IPS DF 6.9 (cell line): ENCODE results near the gene CYP2S1.
"Not testable (repeated sequence)": the region's sequence is repeated elsewhere in the genome, so short reads cannot be mapped to it uniquely, and the experiment has no call there.

Experiments
- DNase-seq: peaks from one replicate; pipeline ENCODE4 v3.0.0-alpha.2; 2013; ENCODE audit warnings: low read depth, low spot score
- H3K27ac ChIP-seq: one replicate; pipeline ENCODE4 v1.5.1; 2013; ENCODE audit warnings: low read length, control low read depth
- H3K27me3 ChIP-seq: 2 replicates; pipeline ENCODE4 v1.6.1; 2013; ENCODE audit warnings: mild to moderate bottlenecking, low read length; ENCODE audit not compliant: control insufficient read depth, insufficient read depth
- H3K36me3 ChIP-seq: 2 replicates; pipeline ENCODE4 v1.6.1; 2013; ENCODE audit warnings: low read length; ENCODE audit not compliant: control insufficient read depth, insufficient read depth
- H3K4me1 ChIP-seq: 2 replicates; pipeline ENCODE4 v1.6.1; 2013; ENCODE audit warnings: low read length; ENCODE audit not compliant: control insufficient read depth, insufficient read depth
- H3K4me3 ChIP-seq: 2 replicates; pipeline ENCODE4 v1.5.1; 2013; ENCODE audit warnings: mild to moderate bottlenecking, low read length
- H3K9me3 ChIP-seq: 2 replicates; pipeline ENCODE4 v1.6.1; 2013; ENCODE audit warnings: low read length, inconsistent platforms; ENCODE audit not compliant: control insufficient read depth, insufficient read depth
- WGBS: extraction: QIAGEN DNeasy Blood & Tissue Kit; methylation state at CpG from one replicate; pipeline ENCODE4 v1.1.7; 2013; ENCODE audit warnings: mixed read lengths, missing lambda C conversion rate; ENCODE audit not compliant: insufficient read length, insufficient coverage; 5-methylcytosine and 5-hydroxymethylcytosine counted together

The CYP2S1 gene

GRCh38 chr19:41174297-41174928 is 18.6 kb upstream of the CYP2S1 start:
- DNase-seq = no peak
- Histone ChIP-seq H3K27me3 (no peaks in the 10 kb centered on the region), H3K4me3 (no peak overlapping the region), H3K4me1 (peaks cover 2% of the 10 kb centered on the region), H3K36me3 (no peaks in the 10 kb centered on the region), H3K27ac (no peak overlapping the region), H3K9me3 (no peaks in the 10 kb centered on the region)
- no CpG with 5 or more reads among the region's 15 CpGs for WGBS

- Histone ChIP-seq H3K4me1 (peaks cover 2% of the 10 kb centered on the region), H3K36me3 (no peaks in the 10 kb centered on the region), H3K27ac (no peak overlapping the region), H3K4me3 (peak overlapping the region; percentile 1; the same call in 1 of the 2 replicates), H3K27me3 (no peaks in the 10 kb centered on the region), H3K9me3 (no peaks in the 10 kb centered on the region)
- DNase-seq = peak; percentile 88
- no CpG with 5 or more reads among the region's 14 CpGs for WGBS
Measured at GRCh38 chr19:41175801-41176777, 16.9 kb upstream of the CYP2S1 start.

- not testable (repeated sequence) for H3K27me3 ChIP-seq, H3K4me1 ChIP-seq, H3K4me3 ChIP-seq, H3K27ac ChIP-seq, H3K9me3 ChIP-seq, DNase-seq, H3K36me3 ChIP-seq
- WGBS = no CpG with 5 or more reads among the region's 34 CpGs
Measured at GRCh38 chr19:41180173-41180572, 12.8 kb upstream of the CYP2S1 start.

GRCh38 chr19:41186971-41187883 is 5.8 kb upstream of the CYP2S1 start:
- H3K4me3 ChIP-seq = no peak overlapping the region
- H3K27me3 ChIP-seq = no peaks in the 10 kb centered on the region
- WGBS = no CpG with 5 or more reads among the region's 8 CpGs
- no peaks in the 10 kb centered on the region for H3K36me3 ChIP-seq
- no peaks in the 10 kb centered on the region for H3K9me3 ChIP-seq
- H3K4me1 ChIP-seq = peaks cover 8% of the 10 kb centered on the region; the same call in 1 of the 2 replicates
- DNase-seq = no peak
- H3K27ac ChIP-seq = no peak overlapping the region

- Histone ChIP-seq H3K4me1 (peaks cover 8% of the 10 kb centered on the region; the same call in 1 of the 2 replicates), H3K36me3 (no peaks in the 10 kb centered on the region), H3K9me3 (no peaks in the 10 kb centered on the region), H3K4me3 (no peak overlapping the region), H3K27me3 (no peaks in the 10 kb centered on the region), H3K27ac (no peak overlapping the region)
- no peak for DNase-seq
- WGBS = no CpG with 5 or more reads among the region's 3 CpGs
Measured at GRCh38 chr19:41187884-41188279, 5.1 kb upstream of the CYP2S1 start.

- Histone ChIP-seq H3K9me3 (no peaks in the 10 kb centered on the region), H3K4me1 (peaks cover 8% of the 10 kb centered on the region; the same call in 1 of the 2 replicates), H3K36me3 (no peaks in the 10 kb centered on the region), H3K27me3 (no peaks in the 10 kb centered on the region), H3K27ac (peak overlapping the region; percentile 54), H3K4me3 (no peak overlapping the region)
- DNase-seq = peak; percentile 81
- WGBS = no CpG with 5 or more reads among the region's 8 CpGs
Measured at GRCh38 chr19:41189425-41190065, 3.5 kb upstream of the CYP2S1 start.

- H3K4me1 ChIP-seq = peaks cover 4% of the 10 kb centered on the region
- peaks cover 11% of the 10 kb centered on the region for H3K36me3 ChIP-seq
- H3K9me3 ChIP-seq = no peaks in the 10 kb centered on the region
- WGBS = no CpG with 5 or more reads among the region's 13 CpGs
- DNase-seq = no peak
- peak overlapping the region; percentile 12 for H3K27ac ChIP-seq
- peak overlapping the region; percentile 82 for H3K4me3 ChIP-seq
- no peaks in the 10 kb centered on the region for H3K27me3 ChIP-seq
Measured at GRCh38 chr19:41193430-41194156, 574 bp downstream of the CYP2S1 start.

- Histone ChIP-seq H3K36me3 (peaks cover 16% of the 10 kb centered on the region), H3K27ac (no peak overlapping the region), H3K4me1 (peaks cover 4% of the 10 kb centered on the region), H3K27me3 (no peaks in the 10 kb centered on the region), H3K9me3 (no peaks in the 10 kb centered on the region), H3K4me3 (peak overlapping the region; percentile 82; the same call in 1 of the 2 replicates)
- DNase-seq = no peak
- WGBS = no CpG with 5 or more reads among the region's 6 CpGs
Measured at GRCh38 chr19:41194157-41194552, 1.1 kb downstream of the CYP2S1 start.

- peaks cover 17% of the 10 kb centered on the region for H3K36me3 ChIP-seq
- no peak overlapping the region for H3K4me3 ChIP-seq
- DNase-seq = no peak
- peaks cover 2% of the 10 kb centered on the region for H3K4me1 ChIP-seq
- no peaks in the 10 kb centered on the region for H3K27me3 ChIP-seq
- no peaks in the 10 kb centered on the region for H3K9me3 ChIP-seq
- H3K27ac ChIP-seq = no peak overlapping the region
- WGBS = no CpG with 5 or more reads among the region's 10 CpGs
Measured at GRCh38 chr19:41195675-41196497, 2.9 kb downstream of the CYP2S1 start.
